Cerebellar nuclear complex (tissue), 1 donor: Measurements from ENCODE around the gene GALNT17.
"Not testable (repeated sequence)": the region's sequence is repeated elsewhere in the genome, so short reads cannot be mapped to it uniquely, and the experiment has no call there.

Experiments used
- DNase-seq, 2 experiments: peaks; one replicate each; lab custom pipeline; 2025; lab: John Stamatoyannopoulos, UW

Gene GALNT17

DNA sequence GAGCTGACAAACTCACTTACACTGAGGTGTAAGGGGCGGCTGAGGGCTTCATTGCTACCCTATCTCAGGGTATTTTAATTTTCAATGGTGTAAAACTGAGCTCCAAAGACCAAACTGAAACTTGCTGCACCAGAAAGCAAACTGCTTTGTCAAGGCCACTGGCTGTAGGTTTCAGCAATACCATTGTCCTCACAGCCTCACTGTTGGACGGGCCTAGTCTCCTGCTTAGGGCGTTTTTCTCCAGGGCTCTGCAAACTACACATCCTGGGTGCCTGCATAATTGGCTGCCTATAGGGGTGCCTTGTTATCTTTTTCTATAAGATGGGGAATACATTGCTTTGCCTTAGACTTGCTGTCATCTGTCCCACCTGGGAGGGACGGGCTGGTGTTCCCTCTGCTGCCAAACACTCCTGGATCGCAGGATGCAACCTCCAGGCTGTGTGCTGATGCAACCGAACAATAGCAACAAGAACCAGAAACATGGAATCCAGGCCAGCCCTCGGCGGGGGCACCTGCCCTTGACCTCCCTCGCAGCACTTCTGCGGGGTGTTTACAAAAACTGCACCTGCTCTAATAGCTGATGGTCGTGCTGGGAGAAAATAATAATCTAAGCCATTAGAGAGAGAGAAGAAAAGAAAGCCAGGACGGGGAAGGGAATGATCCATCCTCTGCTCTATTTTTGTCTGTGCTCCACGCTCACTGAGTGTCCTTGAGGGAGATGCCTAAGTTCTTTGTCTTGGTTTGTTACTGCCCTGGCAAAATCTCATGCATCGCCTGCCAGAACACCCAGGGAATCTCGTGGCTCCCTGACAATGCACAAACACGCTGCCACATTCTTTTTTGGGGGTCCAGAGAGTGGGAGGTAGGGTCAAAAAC is 104.5 kb downstream of the GALNT17 start:
- DNase-seq = peak in 1 of 2 experiments; percentile 62

- peak; percentile 16 to 22 for DNase-seq
Observed at GRCh38 chr7:71237945-71238344, 106.0 kb downstream of the GALNT17 start.

GRCh38 chr7:71238581-71239295 is 106.8 kb downstream of the GALNT17 start:
- DNase-seq = no peak

DNA sequence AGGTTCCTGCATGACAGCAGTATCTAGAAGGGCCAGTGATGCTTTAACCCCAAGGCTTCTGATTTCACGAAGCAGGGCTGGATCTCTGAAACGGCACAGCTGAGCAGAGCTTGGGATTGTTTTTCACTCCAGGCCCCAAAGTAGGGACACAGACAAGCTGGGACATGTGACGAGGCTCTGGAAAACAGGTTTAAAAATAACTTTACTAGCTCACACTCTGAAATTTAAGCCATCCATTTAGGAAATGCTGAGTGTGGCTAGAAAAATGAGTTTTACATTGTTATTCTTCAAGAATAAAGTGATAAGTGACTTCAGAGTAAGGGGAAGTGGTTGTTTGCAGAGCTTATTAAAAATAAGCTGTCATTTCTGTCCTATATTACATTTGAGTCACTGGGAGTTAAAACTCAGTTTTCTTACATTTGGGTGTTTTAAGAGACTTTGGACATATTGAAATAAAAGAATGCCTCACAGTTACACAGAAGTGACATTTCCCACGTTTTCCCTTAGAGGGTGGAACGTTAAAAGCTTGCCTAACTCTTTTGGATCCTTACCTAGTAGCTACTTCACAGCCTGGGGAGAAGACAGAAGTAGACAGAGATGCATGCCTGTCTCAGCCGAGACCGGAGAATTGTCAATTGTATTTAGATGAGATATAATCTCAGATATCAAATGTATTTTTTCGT is 107.8 kb downstream of the GALNT17 start:
- DNase-seq = no peak

GRCh38 chr7:71243736-71244410 is 111.9 kb downstream of the GALNT17 start:
- peak in 1 of 2 experiments; percentile 33 for DNase-seq

DNA sequence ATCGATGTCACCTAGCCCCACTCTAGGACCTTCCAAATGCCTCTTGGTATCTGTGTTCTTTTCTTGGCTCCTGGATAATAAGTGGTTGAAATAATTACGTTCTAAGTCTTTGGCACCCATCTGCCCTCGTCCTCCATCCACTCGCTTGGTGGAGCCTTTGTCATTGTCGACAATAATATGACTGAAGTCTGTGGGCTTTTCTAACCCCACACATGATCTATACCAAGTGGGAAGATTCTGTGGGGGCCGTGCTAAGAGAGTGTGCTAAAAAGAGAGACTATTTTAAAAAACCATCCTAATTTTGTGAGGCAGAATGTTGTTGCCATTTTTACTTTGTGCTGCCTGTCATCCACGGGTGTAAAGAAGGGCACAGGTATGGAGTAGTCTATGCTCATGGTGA is 113.1 kb downstream of the GALNT17 start:
- DNase-seq = no peak

- DNase-seq = no peak
Observed at GRCh38 chr7:71251706-71252105, 119.8 kb downstream of the GALNT17 start.

- no peak for DNase-seq
Observed at GRCh38 chr7:71254751-71255150, 122.8 kb downstream of the GALNT17 start.

- no peak for DNase-seq
Observed at GRCh38 chr7:71255537-71256178, 123.7 kb downstream of the GALNT17 start.

- DNase-seq = no peak
Observed at GRCh38 chr7:71261066-71261465, 129.1 kb downstream of the GALNT17 start.

- DNase-seq = not testable (repeated sequence)
Observed at GRCh38 chr7:71262834-71263233, 130.9 kb downstream of the GALNT17 start.

GRCh38 chr7:71264005-71264404 is 132.1 kb downstream of the GALNT17 start:
- no peak for DNase-seq

- DNase-seq = no peak
Observed at GRCh38 chr7:71266912-71267311, 135.0 kb downstream of the GALNT17 start.

GRCh38 chr7:71267734-71268469 is 136.0 kb downstream of the GALNT17 start:
- no peak for DNase-seq

DNA sequence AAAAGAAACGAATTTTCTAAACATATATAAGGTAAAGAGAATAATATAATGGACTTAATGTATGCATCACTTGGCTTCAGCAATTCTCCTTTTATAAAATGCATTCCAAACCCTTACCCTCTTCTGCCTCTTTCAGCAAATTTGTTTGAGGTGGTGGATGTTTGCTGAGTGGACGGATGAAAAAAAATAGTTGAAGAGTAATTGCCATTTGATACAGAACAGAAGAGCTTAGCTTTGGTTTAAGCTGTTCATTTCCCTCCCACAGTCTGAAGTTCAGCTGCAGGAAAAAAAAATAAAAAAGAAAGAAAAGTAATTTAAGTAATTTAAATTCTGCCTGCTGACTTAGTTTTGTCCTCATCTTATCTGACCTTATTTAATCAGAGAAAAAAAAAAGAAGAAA is 138.6 kb downstream of the GALNT17 start:
- DNase-seq = no peak

GRCh38 chr7:71271203-71271602 is 139.3 kb downstream of the GALNT17 start:
- DNase-seq = no peak

- DNase-seq = peak; percentile 5 to 47
Observed at GRCh38 chr7:71272509-71273490, 140.9 kb downstream of the GALNT17 start.

DNA sequence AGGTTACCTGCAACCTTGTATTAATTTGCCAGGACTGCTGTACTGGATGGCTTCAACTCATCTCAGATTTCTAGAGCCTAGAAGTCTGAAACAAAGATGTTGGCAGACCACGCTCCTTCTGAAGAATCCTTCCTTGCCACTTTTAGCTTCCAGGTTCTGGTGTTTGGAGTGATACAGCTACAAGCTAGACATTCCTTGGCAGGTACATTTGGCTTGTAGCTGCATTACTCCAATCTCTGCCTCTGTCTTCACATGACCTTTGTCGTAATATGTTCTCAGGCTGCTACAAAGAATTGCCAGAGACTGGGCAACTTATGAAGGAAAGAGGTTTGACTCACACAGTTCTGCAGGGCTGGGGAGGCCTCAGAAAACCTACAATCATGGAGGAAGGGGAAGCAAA is 146.3 kb downstream of the GALNT17 start:
- no peak for DNase-seq

- no peak for DNase-seq
Observed at GRCh38 chr7:71281261-71281660, 149.3 kb downstream of the GALNT17 start.

- DNase-seq = no peak
Observed at GRCh38 chr7:71283802-71284201, 151.9 kb downstream of the GALNT17 start.
